NCI-H187 (cell line): ENCODE data around the gene SELENOV.
A peak's percentile ranks its signal among the peaks of the same experiment; 100 is the strongest.

Source experiments
- DNase-seq, 2 experiments: peaks; one replicate each; lab custom pipeline; 2025; lab: John Stamatoyannopoulos, UW

SELENOV gene

GRCh38 chr19:39494661-39495060 is 20.3 kb upstream of the SELENOV start:
- no peak for DNase-seq

GRCh38 chr19:39496063-39496462 is 18.9 kb upstream of the SELENOV start:
- DNase-seq, result no peak

DNA sequence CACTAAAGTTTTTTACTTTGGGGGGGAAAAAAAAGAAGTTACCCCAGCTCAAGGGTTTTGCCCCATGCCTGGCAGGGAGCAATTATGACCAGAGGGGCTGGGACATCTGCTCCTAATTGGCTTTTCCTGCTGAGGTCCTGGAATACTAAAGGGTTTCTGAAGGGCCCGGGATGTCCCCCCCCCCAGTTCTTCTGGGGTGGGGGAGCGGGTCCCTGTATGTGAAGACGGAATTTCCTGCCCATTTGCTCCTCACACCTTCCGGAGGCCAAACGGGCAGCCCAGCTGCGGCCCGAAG is 17.3 kb upstream of the SELENOV start:
- DNase-seq, result no peak

DNA sequence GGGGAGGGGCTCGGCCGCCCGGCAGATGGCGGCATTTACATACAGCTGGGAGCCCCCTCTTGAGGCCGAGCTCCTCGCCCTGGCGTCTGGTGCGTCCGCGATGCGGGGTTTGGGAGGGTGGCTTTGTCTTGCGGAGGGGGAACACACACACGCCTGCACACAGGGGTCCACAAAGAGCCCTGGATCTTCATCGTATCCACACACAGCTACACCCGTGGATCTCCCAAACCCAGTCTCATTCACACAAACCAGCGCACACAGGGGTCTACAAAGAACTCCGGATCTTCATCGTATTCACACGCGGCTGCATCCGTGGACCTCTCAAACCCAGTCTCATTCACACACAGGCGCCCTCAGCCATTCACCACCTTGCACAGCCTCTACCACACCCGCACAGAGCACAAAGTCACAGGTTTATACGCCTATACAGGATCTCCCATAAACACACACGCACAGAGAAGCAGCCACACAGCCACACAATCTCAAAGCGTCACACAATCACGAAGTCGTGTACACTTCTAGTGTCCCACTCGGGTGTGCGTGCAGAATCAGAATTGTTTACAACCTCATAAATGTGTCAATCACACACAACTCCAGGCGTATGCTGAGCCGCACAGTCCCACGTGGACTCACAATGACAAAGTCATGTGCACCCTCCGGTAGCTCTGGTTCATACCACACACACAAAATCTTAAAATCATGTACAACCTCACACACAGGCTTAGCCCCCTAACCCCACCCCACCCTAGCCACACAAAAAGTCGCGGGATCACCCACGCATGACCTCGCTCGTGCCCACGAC is 16.7 kb upstream of the SELENOV start:
- peak; percentile 92 to 93 for DNase-seq

DNA sequence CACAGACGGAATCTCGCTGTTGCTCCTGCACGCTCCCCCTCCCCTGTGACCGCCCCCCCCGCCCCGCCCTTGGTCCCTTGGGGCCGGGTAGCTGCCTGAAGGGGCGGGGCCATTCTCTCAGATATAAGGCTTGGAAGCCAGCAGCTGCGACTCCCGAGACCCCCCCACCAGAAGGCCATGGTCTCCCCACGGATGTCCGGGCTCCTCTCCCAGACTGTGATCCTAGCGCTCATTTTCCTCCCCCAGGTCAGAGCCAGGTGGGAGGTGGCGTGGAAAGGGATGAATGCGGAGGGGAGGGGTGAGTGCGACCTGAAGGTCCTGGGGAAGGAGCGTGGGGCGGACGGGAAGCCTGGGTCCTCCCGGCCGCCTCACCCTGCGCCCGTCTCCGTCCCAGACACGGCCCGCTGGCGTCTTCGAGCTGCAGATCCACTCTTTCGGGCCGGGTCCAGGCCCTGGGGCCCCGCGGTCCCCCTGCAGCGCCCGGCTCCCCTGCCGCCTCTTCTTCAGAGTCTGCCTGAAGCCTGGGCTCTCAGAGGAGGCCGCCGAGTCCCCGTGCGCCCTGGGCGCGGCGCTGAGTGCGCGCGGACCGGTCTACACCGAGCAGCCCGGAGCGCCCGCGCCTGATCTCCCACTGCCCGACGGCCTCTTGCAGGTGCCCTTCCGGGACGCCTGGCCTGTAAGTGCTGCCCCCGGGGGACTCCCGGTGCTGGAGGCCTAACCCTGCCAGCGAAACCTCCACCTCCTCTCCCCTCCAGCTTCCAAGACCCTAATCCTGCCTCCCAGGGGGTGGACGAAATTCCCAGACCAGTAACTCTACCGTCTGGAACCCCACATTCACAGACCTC is 15.9 kb upstream of the SELENOV start, which contains the start of gene DLL3:
TSS of gene DLL3 (plus strand) at position 150 of the 845 bp plus-strand sequence. CDS start at position 178, 28 bp downstream.
- peak; percentile 86 to 93 for DNase-seq

DNA sequence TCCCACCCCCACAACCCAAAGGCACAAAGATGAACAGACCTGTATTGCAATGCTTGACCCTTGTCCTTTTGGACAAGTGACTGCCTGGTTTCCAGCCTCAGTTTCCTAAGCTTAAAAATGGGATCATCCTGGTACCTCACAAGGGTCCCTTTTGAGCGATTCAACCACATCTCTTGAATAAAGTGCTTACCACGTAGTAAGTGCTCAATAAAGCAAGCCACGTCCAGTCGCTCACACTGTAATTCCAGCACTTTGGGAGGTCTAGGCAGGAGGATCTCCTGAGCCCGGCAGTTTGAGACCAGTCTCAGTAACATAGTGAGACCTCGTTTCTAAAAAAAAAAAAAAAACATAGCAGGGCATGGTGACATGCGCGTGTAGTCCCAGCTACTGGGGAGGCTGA is 15.0 kb upstream of the SELENOV start:
- no peak for DNase-seq

GRCh38 chr19:39500543-39500942 is 14.4 kb upstream of the SELENOV start:
- no peak for DNase-seq

DNA sequence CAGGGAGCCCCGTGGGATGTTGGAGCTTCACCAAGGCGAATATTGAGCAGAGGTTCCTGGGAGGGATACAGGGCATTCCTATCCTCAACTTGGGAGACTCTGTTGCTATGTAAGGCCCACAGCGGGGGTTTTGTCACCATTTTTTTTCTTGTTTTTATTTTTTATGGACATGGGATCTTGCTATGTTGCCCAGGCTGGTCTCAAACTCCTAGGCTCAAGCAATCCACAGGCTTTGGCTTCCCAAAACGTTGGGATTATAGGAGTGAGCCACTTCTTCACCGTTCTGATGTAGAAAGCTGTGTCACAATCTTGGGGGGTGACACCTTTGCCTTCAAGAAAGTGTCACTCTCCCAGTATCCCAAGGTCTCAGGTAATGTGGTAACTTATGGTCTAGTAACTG is 13.6 kb upstream of the SELENOV start:
- DNase-seq, result no peak

- no peak for DNase-seq
Observed at GRCh38 chr19:39502640-39503417, 12.1 kb upstream of the SELENOV start.

DNA sequence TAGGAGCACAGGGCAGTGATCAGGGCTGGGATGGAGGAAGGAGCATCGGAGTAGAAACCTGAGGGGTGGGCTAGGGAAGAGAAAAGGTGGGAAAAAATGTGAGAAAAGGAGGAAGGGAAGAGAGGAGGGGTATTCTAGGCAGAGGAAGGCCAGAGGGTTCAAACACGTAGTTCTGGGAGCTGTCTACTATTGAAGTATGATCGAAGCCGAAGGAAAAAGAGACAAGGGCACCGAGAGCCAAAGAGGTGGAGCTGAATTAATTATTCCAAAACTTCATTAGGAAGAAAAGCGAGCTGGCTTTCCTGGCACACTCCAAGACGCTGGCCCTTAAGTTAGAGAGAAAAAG is 8.4 kb upstream of the SELENOV start:
- no peak for DNase-seq

DNA sequence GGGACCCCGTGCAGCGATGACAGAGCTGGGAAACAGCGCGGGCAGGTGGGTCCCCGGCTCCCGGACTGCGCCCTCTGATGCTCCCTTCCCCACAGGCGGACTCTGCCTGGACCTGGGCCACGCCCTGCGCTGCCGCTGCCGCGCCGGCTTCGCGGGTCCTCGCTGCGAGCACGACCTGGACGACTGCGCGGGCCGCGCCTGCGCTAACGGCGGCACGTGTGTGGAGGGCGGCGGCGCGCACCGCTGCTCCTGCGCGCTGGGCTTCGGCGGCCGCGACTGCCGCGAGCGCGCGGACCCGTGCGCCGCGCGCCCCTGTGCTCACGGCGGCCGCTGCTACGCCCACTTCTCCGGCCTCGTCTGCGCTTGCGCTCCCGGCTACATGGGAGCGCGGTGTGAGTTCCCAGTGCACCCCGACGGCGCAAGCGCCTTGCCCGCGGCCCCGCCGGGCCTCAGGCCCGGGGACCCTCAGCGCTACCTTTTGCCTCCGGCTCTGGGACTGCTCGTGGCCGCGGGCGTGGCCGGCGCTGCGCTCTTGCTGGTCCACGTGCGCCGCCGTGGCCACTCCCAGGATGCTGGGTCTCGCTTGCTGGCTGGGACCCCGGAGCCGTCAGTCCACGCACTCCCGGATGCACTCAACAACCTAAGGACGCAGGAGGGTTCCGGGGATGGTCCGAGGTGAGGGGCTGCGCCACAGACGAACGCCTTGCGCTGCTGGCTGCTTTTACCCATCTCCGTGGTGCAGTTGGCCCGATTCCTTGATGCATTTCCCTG is 7.8 kb upstream of the SELENOV start:
- peak; percentile 56 to 87 for DNase-seq

DNA sequence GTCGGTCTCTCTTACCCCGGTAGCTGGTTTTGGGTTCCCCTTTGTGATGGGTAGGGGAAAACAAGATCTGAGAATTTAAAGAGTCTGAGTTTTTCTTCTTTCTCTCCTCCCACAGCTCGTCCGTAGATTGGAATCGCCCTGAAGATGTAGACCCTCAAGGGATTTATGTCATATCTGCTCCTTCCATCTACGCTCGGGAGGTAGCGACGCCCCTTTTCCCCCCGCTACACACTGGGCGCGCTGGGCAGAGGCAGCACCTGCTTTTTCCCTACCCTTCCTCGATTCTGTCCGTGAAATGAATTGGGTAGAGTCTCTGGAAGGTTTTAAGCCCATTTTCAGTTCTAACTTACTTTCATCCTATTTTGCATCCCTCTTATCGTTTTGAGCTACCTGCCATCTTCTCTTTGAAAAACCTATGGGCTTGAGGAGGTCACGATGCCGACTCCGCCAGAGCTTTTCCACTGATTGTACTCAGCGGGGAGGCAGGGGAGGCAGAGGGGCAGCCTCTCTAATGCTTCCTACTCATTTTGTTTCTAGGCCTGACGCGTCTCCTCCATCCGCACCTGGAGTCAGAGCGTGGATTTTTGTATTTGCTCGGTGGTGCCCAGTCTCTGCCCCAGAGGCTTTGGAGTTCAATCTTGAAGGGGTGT is 7.1 kb upstream of the SELENOV start:
- no peak for DNase-seq

DNA sequence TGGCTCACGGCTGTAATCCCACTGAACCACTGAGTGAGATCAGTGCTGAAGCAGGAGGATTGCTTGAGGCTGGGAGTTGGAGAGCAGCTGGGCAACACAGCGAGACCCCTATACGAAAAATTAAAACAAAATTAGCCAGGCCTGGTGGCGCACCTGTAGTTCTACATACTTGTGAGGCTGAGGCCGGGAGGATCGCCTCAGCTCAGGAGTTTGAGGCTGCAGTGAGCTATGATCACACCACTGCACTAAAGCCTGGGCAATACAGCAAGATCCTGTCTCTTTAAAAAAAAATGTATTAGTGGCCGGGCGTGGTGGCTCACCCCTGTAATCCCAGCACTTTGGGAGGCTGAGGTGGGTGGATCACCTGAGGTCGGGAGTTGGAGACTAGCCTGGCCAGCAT is 6.3 kb upstream of the SELENOV start:
- DNase-seq, result no peak

DNA sequence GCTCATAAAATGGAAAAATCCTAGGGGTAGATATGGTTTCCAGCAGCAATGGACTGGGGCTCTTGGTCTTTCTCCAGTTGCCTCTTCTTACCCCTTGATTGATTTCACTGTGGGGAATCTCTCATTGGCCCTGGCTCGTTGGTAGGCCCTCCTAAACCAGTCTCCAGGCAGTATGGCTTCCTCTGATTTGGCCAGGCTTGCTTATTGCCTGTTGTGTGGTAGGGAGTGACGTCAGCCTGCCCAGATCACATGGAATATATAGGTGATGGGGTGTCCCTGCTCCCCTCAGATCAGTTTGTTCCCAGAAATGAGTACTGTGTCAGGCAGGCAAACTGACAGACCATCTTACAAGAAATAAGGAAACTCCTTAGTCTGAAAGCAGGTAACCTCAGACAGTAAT is 5.7 kb upstream of the SELENOV start:
- no peak for DNase-seq

DNA sequence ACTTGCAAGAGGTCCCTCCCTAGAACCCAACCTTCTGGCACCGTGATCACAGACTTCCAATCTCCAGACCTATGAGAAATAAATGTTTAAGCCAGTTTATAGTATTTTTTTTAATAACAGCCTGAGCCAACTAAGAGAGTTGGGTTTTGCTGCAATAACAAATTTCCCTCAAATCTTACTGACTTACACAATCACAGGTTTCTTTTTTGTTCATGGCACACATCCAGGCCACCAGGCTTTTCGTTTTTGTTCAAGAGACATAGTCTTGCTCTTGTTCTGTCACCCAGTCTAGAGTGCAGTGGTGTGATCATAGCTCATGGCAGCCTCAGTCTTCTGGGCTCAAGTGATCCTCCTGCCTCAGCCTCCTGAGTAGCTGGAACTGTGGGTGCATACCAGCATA is 2.0 kb upstream of the SELENOV start:
- no peak for DNase-seq

GRCh38 chr19:39515551-39516191 is 732 bp downstream of the SELENOV start:
- DNase-seq, result no peak

DNA sequence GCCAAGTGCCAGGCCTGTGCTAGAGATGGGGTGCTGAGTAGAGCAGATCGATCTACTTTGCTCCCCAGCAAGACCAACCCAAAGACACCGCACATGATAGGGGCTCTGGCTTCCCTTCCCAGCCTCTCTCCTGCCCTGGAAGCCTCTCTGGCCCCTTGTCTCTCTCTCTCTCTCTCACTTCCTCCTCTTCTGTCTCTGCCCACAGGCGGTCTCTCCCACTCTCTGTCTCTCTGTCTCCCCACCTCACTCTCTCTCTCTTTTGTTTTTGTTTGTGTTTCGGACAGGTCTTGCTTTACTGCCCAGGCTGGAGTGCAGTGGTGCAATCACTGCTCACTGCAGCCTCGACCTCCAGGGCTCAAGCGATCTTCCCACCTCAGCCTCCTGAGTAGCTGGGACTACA is 1.3 kb downstream of the SELENOV start:
- DNase-seq, result no peak

DNA sequence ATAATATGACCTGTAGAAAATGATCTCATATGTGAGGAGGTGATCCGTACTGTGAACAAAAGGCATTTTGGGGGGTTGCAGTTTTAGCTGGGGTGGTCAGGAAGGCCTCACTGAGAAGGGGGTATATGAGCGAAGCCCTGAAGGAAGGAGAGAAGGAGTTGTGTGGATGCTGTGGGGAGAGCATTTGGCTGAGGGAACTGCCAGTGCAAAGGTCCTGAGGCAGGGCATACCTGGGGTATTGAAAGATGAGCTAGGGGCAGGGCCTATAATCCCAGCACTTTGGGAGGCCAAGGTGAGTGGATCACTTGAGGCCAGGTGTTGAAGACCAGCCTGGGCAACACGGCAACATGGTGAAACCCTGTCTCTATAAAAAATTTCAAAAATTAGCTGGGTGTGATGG is 2.5 kb downstream of the SELENOV start:
- DNase-seq, result no peak

DNA sequence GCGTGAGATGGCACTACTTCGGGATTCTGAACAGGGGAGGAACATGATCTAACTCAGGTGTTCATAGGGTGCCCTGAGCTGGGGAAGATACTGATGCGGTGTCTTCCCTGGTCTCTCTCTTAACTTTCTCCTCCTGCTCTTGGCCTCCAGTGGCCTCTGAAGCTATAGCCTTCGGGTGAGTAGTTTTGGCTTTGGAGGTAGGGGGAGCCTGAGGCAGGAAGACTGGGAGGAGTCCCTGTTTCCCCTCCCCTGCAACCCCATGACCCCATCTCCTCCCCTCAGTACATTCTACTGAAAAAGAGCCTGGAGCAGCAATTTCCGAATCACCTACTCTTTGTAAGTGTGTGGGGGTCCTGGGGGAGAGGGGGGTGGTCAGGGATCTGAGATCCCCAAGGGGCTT is 3.5 kb downstream of the SELENOV start:
- no peak for DNase-seq

DNA sequence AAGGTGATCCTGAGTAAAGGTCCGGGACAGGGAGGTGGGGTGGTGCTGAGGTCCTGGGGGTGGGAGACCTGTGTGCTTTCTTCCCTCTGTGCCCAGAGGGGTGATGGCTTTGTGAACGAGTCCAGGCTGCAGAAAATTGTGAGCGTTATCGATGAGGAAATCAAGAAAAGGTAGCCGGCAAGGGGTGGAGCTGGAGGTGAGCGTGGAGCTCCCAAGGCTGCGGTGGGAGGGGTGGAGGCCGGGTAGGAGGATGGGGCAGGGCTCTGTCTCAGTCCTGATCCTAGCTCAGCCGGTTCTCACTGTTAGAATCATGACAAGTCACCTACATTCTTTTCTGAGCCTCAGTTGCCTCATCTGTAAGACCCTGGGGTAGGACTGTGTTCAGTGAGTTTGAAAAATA is 4.0 kb downstream of the SELENOV start:
- DNase-seq, result no peak
